MM.1S (cell line): Measurements from ENCODE around the gene MAD1L1.

Experiments used
- DNase-seq: peaks from one replicate; pipeline ENCODE4 v3.0.0-alpha.2; 2015
- H2AFZ ChIP-seq: fragments of 300-600 bp; sonication (generic); 2 replicates; pipeline ENCODE4 v1.6.0; 2016; ENCODE audit warnings: antibody characterized with exemption, low read length
- H3F3A ChIP-seq: fragments of 300-600 bp; sonication (generic); 2 replicates; pipeline ENCODE4 v1.6.1; 2016; ENCODE audit warnings: mild to moderate bottlenecking, antibody characterized with exemption, low read length, moderate library complexity, mixed read lengths; ENCODE audit not compliant: insufficient read depth
- H3K27ac ChIP-seq: fragments of 300-600 bp; sonication (generic); 2 replicates; pipeline ENCODE4 v1.5.1; 2016; ENCODE audit warnings: mild to moderate bottlenecking, low read length
- H3K27me3 ChIP-seq: fragments of 300-600 bp; sonication (generic); replicated peaks from 2 replicates; pipeline ENCODE4 v1.6.0; 2016; ENCODE audit warnings: low read length; ENCODE audit not compliant: insufficient read depth
- H3K36me3 ChIP-seq: fragments of 300-600 bp; sonication (generic); replicated peaks from 2 replicates; pipeline ENCODE4 v1.6.1; 2016; ENCODE audit warnings: mild to moderate bottlenecking, low read length, mixed read lengths; ENCODE audit not compliant: insufficient read depth
- H3K4me1 ChIP-seq: fragments of 300-600 bp; sonication (generic); 2 replicates; pipeline ENCODE4 v1.6.1; 2016; ENCODE audit warnings: low read length, mixed read lengths
- H3K4me2 ChIP-seq: fragments of 300-600 bp; sonication (generic); 2 replicates; pipeline ENCODE4 v1.6.0; 2016; ENCODE audit warnings: low read depth, low read length
- H3K4me3 ChIP-seq: fragments of 300-600 bp; sonication (generic); 2 replicates; pipeline ENCODE4 v1.5.1; 2016; ENCODE audit warnings: low read length, mixed read lengths
- H3K79me2 ChIP-seq: fragments of 300-600 bp; sonication (generic); 2 replicates; pipeline ENCODE4 v1.6.1; 2016; ENCODE audit warnings: mixed run types, low read length, mixed read lengths
- H3K9ac ChIP-seq: fragments of 300-600 bp; sonication (generic); 2 replicates; pipeline ENCODE4 v1.6.1; 2016; ENCODE audit warnings: low read length, mixed read lengths
- H3K9me2 ChIP-seq: fragments of 300-600 bp; sonication (generic); replicated peaks from 2 replicates; pipeline ENCODE4 v1.6.1; 2016; ENCODE audit warnings: mild to moderate bottlenecking, low read length, mixed read lengths; ENCODE audit not compliant: insufficient read depth
- H3K9me3 ChIP-seq: fragments of 300-600 bp; sonication (generic); replicated peaks from 2 replicates; pipeline ENCODE4 v1.6.1; 2016; ENCODE audit warnings: mild to moderate bottlenecking, low read length, mixed read lengths; ENCODE audit not compliant: insufficient read depth
- H4K20me1 ChIP-seq: fragments of 300-600 bp; sonication (generic); 2 replicates; pipeline ENCODE4 v1.6.1; 2016; ENCODE audit warnings: mild to moderate bottlenecking, low read length, moderate library complexity, mixed read lengths; ENCODE audit not compliant: insufficient read depth
- CTCF ChIP-seq: fragments of 300-600 bp; sonication (generic); IDR thresholded peaks from 2 replicates; pipeline ENCODE4 v1.5.1; 2016; ENCODE audit warnings: antibody characterized with exemption, low read length, mixed read lengths
- EZH2 ChIP-seq: fragments of 300-600 bp; sonication (generic); optimal IDR thresholded peaks from 2 replicates; pipeline ENCODE3; 2017; ENCODE audit warnings: low read depth, mild to moderate bottlenecking, antibody characterized with exemption, low read length, mixed read lengths
- EZH2phosphoT487 ChIP-seq: fragments of 300-600 bp; sonication (generic); IDR thresholded peaks from 2 replicates; pipeline ENCODE4 v1.6.1; 2018; ENCODE audit warnings: antibody characterized with exemption, low read length

The MAD1L1 gene

DNA sequence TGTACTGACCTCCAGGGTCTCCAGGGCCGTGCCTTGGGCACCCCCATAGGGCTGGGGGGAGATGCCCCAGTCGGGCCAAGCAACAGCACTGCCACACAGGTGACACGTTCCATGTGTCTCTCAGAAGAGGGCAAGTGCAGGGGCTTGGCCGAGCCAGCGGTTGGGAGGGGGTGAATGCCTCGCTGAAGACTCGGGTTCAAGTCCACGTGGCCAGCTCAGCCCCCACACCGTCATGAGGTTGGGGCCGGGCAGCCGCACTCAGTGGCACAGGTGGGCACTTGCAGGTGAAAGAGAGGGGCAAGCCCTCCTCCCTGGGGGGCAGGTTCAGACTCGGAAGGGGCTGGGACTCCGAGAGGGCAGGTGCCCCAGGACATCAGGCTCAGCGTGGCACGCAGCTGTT is 153.8 kb downstream of the MAD1L1 start:
- no peaks in the 10 kb centered on the region for H3K4me1 ChIP-seq
- no peaks in the 10 kb centered on the region for H3K36me3 ChIP-seq
- H3K9ac ChIP-seq, result no peak overlapping the region
- no peaks in the 10 kb centered on the region for H3K79me2 ChIP-seq
- no peak overlapping the region for H3K27ac ChIP-seq
- H3K9me3 ChIP-seq, result no peaks in the 10 kb centered on the region
- no peak overlapping the region for H2AFZ ChIP-seq
- H3K27me3 ChIP-seq, result no peaks in the 10 kb centered on the region
- H3K9me2 ChIP-seq, result no peaks in the 10 kb centered on the region
- no peaks in the 10 kb centered on the region for H3F3A ChIP-seq
- H4K20me1 ChIP-seq, result no peaks in the 10 kb centered on the region
- no peak overlapping the region for H3K4me3 ChIP-seq
- TF ChIP-seq CTCF, result no peak
- TF ChIP-seq EZH2, result no peak
- no peak for TF ChIP-seq EZH2phosphoT487
- DNase-seq, result no peak
- no peak overlapping the region for H3K4me2 ChIP-seq

DNA sequence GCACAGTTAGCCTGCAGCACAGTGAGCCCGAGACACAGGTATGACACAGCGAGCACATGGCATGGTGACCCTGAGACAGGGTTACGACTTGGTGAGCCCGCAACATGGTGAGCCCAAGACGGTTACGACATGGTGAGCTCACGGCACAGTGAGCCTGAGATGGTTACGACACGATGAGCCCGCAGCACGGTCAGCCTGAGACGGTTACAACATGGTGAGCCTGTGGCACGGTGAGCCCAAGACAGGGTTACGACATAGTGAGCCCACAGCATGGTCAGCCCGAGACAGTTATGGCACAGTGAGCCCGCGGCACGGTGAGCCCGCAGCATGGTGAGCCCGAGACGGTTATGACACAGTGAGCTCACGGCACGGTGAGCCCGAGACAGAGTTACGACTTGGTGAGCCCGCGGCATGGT is 156.1 kb downstream of the MAD1L1 start:
- no peaks in the 10 kb centered on the region for H3K36me3 ChIP-seq
- H3K9me2 ChIP-seq, result no peaks in the 10 kb centered on the region
- H3K27ac ChIP-seq, result no peak overlapping the region
- H4K20me1 ChIP-seq, result no peaks in the 10 kb centered on the region
- H2AFZ ChIP-seq, result no peak overlapping the region
- H3K4me2 ChIP-seq, result no peak overlapping the region
- H3K4me3 ChIP-seq, result no peak overlapping the region
- DNase-seq, result no peak
- H3K9ac ChIP-seq, result no peak overlapping the region
- TF ChIP-seq EZH2phosphoT487 (no peak), CTCF (no peak), EZH2 (no peak)
- no peaks in the 10 kb centered on the region for H3K4me1 ChIP-seq
- no peaks in the 10 kb centered on the region for H3K79me2 ChIP-seq
- H3K9me3 ChIP-seq, result no peaks in the 10 kb centered on the region
- H3K27me3 ChIP-seq, result no peaks in the 10 kb centered on the region
- H3F3A ChIP-seq, result no peaks in the 10 kb centered on the region

DNA sequence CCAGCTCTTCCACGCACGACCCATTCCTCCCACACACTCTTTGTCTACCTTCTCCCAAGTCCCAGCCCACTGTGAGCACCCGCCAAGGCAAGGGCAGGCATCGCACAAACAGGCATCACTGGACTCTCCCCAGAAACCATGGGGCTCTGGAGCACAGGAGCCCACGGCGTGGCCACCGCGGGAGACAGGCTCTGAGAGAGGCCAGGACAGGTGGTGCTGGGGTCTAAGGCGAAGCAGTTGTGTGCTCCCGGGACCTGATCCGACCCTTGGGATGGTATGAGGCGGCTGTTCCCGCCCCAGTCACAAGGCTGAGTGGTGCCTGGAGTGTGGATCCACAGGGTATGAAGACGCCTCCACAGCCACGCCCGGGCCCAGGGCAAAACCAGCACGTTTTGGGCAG is 156.9 kb downstream of the MAD1L1 start:
- Histone ChIP-seq H3K9me2 (no peaks in the 10 kb centered on the region), H3K36me3 (no peaks in the 10 kb centered on the region), H3K4me1 (no peaks in the 10 kb centered on the region), H4K20me1 (no peaks in the 10 kb centered on the region), H2AFZ (no peak overlapping the region), H3F3A (no peaks in the 10 kb centered on the region), H3K27me3 (no peaks in the 10 kb centered on the region), H3K27ac (no peak overlapping the region), H3K4me3 (no peak overlapping the region), H3K4me2 (no peak overlapping the region), H3K79me2 (no peaks in the 10 kb centered on the region), H3K9me3 (no peaks in the 10 kb centered on the region), H3K9ac (no peak overlapping the region)
- TF ChIP-seq EZH2phosphoT487 (no peak), EZH2 (no peak), CTCF (no peak)
- DNase-seq, result no peak
